Mucosa of descending colon (tissue), 3 donors: ENCODE measurements around the gene TSPAN7. TPM values are rescaled to one million over a fixed set of nuclear protein-coding genes. Genes with fewer than 3 reads are reported as not detected.

Experiments
- ATAC-seq: fragments of 200-7000 bp; cut with Tn5 transposase; one replicate; pipeline ENCODE4 v1.9.1; 2020; ENCODE audit warnings: mild to moderate bottlenecking, moderate library complexity
- DNase-seq, 3 donors: peaks; one replicate each; pipeline ENCODE4 v3.0.0-alpha.2; 2020
- H3K36me3 ChIP-seq: fragments of 200-600 bp; one replicate; pipeline ENCODE4 v1.8.0; 2021; ENCODE audit warnings: low read depth, mild to moderate bottlenecking
- H3K4me1 ChIP-seq: fragments of 200-600 bp; one replicate; pipeline ENCODE4 v1.8.0; 2021; ENCODE audit warnings: low read depth, mild to moderate bottlenecking
- H3K4me3 ChIP-seq: fragments of 200-600 bp; one replicate; pipeline ENCODE4 v1.8.0; 2021; ENCODE audit warnings: mild to moderate bottlenecking
- H3K9me3 ChIP-seq: fragments of 200-600 bp; one replicate; pipeline ENCODE4 v1.8.0; 2021; ENCODE audit warnings: mild to moderate bottlenecking
- intact Hi-C, 2 donors: fragments of 100-400 bp; cut with DNase I in 1 of 2; cut with micrococcal nuclease in 1 of 2; formaldehyde crosslinking; loops; one replicate each; pipeline versions ENCODE4 v1.11.0 to v1.11.1; 2022; cut with DNase I, micrococcal nuclease
- total RNA-seq, 3 donors: library from RNA; stranded (reverse); fragmentation: NEBNext Ultra II Directional in 2 of 3; extraction: Animal tissue kit (Norgen Biotek cat#: 25700) in 2 of 3; gene quantifications; one replicate each; pipeline versions ENCODE4 v1.2.1 to v1.2.4, GENCODE V29; 2021 to 2023
- TF ChIP-seq, protein P1 (sequence below): fragments of 200-600 bp; IDR thresholded peaks from one replicate; pipeline ENCODE4 v1.8.0; 2022; ENCODE audit warnings: antibody characterized with exemption, mild to moderate bottlenecking
- donor health status: DM: no; HTN: no; CAD: no; lungs with moderate emphysema.
- donor health status: DM: no; HTN: no; CAD: no.
- donor health status: DM: no; HTN: yes; CAD: no.

TSPAN7 gene
- total RNA-seq, 3 donors from 2014 or later = 61.4 to 138 (median 104) TPM

- ATAC-seq = peak; percentile 30
- intact Hi-C loops = no loop called here
- H3K9me3 ChIP-seq = no peaks in the 10 kb centered on the region
- no peaks in the 10 kb centered on the region for H3K36me3 ChIP-seq
- TF ChIP-seq, protein P1, sequence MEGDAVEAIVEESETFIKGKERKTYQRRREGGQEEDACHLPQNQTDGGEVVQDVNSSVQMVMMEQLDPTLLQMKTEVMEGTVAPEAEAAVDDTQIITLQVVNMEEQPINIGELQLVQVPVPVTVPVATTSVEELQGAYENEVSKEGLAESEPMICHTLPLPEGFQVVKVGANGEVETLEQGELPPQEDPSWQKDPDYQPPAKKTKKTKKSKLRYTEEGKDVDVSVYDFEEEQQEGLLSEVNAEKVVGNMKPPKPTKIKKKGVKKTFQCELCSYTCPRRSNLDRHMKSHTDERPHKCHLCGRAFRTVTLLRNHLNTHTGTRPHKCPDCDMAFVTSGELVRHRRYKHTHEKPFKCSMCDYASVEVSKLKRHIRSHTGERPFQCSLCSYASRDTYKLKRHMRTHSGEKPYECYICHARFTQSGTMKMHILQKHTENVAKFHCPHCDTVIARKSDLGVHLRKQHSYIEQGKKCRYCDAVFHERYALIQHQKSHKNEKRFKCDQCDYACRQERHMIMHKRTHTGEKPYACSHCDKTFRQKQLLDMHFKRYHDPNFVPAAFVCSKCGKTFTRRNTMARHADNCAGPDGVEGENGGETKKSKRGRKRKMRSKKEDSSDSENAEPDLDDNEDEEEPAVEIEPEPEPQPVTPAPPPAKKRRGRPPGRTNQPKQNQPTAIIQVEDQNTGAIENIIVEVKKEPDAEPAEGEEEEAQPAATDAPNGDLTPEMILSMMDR = no peak
- H3K4me1 ChIP-seq = no peaks in the 10 kb centered on the region
- no peak for DNase-seq
- no peak overlapping the region for H3K4me3 ChIP-seq
These were observed 93.0 kb downstream of the TSPAN7 start for GRCh38 chrX:38654302-38654701.

DNA sequence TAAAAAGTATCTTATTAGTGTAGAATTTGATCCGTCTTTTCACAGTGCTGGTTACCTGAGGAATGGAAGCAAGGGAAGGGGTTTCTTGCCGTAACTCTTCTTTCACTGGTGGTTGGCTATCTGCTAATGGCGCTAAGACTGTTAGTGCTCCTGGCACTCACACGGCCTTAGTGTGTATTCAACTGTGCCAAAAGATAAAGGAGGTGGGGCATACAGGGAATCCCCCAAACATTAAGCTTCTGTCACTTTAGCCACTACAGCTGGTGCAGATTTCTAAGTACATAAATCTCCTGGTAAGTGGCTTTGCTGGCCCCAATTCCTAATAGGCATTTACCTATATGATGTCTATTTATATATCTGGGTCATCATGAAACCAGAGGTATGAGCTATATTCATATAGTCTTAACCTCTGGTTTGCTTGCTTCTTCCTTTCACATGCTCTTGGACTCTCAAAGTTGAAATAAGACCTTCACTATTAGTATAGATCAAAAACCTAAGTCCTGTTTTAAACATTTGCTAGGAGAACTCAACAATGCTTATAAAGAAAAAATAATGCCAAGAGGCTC, 95.1 kb downstream of the TSPAN7 start:
- H3K36me3 ChIP-seq = no peaks in the 10 kb centered on the region
- ATAC-seq (no peak), DNase-seq (no peak)
- H3K4me1 ChIP-seq = no peaks in the 10 kb centered on the region
- TF ChIP-seq, protein P1 = no peak
- no peak overlapping the region for H3K4me3 ChIP-seq
- intact Hi-C loops = no loop called here
- H3K9me3 ChIP-seq = no peaks in the 10 kb centered on the region

DNA sequence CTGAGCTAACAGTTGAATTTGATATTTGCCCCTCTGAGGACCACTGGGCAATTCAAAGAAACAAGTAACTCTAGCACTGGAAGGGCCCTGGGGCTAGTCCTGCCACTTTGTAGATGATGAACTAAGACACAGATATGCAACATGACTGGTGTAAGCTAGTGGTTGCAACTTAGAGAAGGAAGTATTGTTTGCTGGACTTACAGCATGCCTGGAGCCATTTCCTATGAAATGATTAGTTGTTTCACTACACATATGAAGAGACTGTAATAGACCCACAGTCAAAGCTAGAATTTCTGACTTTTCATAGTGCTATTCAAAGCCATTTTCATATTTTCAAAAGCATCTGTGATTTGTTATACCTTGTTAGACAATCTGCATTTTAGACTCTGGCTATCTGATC, 96.2 kb downstream of the TSPAN7 start:
- DNase-seq (no peak), ATAC-seq (no peak)
- TF ChIP-seq, protein P1 = no peak
- H3K4me3 ChIP-seq = no peak overlapping the region
- no peaks in the 10 kb centered on the region for H3K36me3 ChIP-seq
- no peaks in the 10 kb centered on the region for H3K9me3 ChIP-seq
- no peaks in the 10 kb centered on the region for H3K4me1 ChIP-seq
- intact Hi-C loops = no loop called here

DNA sequence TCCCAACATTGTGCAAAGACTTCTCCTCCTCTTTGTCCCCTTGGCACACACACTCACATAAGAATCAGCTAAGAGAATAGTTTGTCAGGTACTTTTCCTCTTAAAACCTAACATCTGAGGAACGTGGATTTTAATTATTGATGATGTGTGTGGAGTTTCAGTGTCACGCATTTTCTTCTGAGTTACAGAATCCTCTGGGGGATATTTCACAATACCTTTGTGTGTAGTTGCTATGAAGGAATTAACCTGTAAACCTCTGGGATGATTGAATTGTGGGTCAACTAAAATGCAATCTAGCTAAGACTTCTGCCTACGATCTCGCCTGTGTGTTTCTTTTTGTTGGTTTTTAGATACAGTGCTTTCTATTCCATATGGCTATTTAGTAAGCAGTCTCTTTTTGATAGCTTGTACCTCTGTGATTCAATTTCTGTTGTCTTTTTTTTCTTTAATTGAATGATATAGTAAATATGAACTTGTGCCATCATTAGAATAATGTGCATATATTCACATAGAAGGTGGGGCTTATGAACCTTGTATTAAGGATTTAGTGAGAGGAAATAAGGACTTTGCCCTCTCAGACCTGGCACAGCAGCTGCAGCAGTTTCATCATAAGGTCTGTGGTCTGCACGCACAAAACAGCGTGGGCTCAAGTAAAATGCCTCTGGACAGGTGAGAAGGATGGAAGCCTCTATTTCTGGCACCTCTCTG, 99.2 kb downstream of the TSPAN7 start:
- Histone ChIP-seq H3K4me1 (no peaks in the 10 kb centered on the region), H3K9me3 (no peaks in the 10 kb centered on the region), H3K4me3 (no peak overlapping the region), H3K36me3 (no peaks in the 10 kb centered on the region)
- intact Hi-C loops = no loop called here
- ATAC-seq (no peak), DNase-seq (no peak)
- TF ChIP-seq, protein P1 = no peak

DNA sequence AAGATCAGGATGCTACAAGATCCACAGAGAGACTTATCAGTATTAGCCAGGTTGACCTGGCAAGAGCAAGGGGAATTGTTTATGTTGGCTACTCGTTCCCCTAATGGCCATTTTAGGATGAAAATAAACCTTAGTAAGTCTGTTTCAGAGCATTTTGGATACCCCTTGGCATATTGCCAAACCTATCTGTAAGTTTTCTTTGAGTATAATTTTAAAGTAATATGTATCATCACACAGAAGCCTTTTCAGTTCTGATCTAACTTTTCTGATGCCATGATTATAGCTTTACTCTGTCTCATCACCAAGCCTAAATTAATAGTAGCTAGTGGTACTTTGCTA, 99.7 kb downstream of the TSPAN7 start:
- DNase-seq (no peak), ATAC-seq (no peak)
- Histone ChIP-seq H3K4me1 (no peaks in the 10 kb centered on the region), H3K36me3 (no peaks in the 10 kb centered on the region), H3K4me3 (no peak overlapping the region), H3K9me3 (no peaks in the 10 kb centered on the region)
- intact Hi-C loops = no loop called here
- TF ChIP-seq, protein P1 = no peak

- no peak overlapping the region for H3K4me3 ChIP-seq
- H3K36me3 ChIP-seq = no peaks in the 10 kb centered on the region
- TF ChIP-seq, protein P1 = no peak
- ATAC-seq = no peak
- H3K4me1 ChIP-seq = no peaks in the 10 kb centered on the region
- no peak for DNase-seq
- intact Hi-C loops = no loop called here
- H3K9me3 ChIP-seq = no peaks in the 10 kb centered on the region
These were observed 100.2 kb downstream of the TSPAN7 start for GRCh38 chrX:38661561-38661960.
